B cell (primary cell): ENCODE measurements around the gene SCN8A. TPM values are rescaled to one million over a fixed set of nuclear protein-coding genes. Genes with fewer than 3 reads are reported as not detected.

Source experiments
- ATAC-seq: fragments of 200-7000 bp; cut with Tn5 transposase; one replicate; pipeline ENCODE4 v1.10.0; 2021; ENCODE audit warnings: low read depth, mild to moderate bottlenecking, moderate number of reproducible peaks, moderate library complexity
- CTCF ChIA-PET: fragments of 350-600 bp; sonication (Branson Sonifier 250); formaldehyde crosslinking; loops from one replicate; lab custom pipeline; 2021; ENCODE audit warnings: antibody characterized with exemption, inconsistent platforms; lab: Charles Lee
- POLR2A ChIA-PET: fragments of 350-600 bp; sonication (Branson Sonifier 250); formaldehyde crosslinking; loops from one replicate; lab custom pipeline; 2021; ENCODE audit warnings: antibody characterized with exemption; lab: Charles Lee
- DNase-seq: peaks from one replicate; pipeline ENCODE4 v3.0.0; 2013
- H2AFZ ChIP-seq: 2 replicates; pipeline ENCODE4 v1.6.1; 2012; ENCODE audit warnings: mild to moderate bottlenecking, low read depth, low read length; ENCODE audit not compliant: insufficient read depth, poor library complexity, severe bottlenecking
- H3K27ac ChIP-seq, 2 donors: 1 replicate in 1 of 2; 2 replicates in 1 of 2; pipeline ENCODE4 v1.5.1; 2012 to 2013; ENCODE audit warnings: low read length in 2 of 2, mild to moderate bottlenecking in 2 of 2, moderate library complexity in 1 of 2
- H3K27me3 ChIP-seq, 4 experiments: fragments of 200-600 bp in 1 of 4; sonication (generic) in 1 of 4; replicated peaks in 1 of 4; 1 replicate in 2 of 4; 2 replicates in 2 of 4; pipeline versions ENCODE4 v1.6.1 to v1.7.0; 2013 to 2016; ENCODE audit warnings: low read length in 3 of 4, mild to moderate bottlenecking in 2 of 4, mixed read lengths in 1 of 4, moderate library complexity in 1 of 4; ENCODE audit not compliant: insufficient read depth in 4 of 4, control insufficient read depth in 3 of 4; ENCODE audit errors: control extremely low read depth in 1 of 4
- H3K36me3 ChIP-seq, 2 experiments: replicated peaks in 1 of 2; 1 replicate in 1 of 2; 2 replicates in 1 of 2; pipeline versions ENCODE4 v1.6.1 to v1.7.1; 2013; ENCODE audit warnings: low read length in 1 of 2; ENCODE audit not compliant: insufficient read depth in 2 of 2, control insufficient read depth in 1 of 2; ENCODE audit errors: control extremely low read depth in 1 of 2, extremely low read depth in 1 of 2
- H3K4me1 ChIP-seq, 2 donors: fragments of 200-600 bp in 1 of 2; sonication (generic) in 1 of 2; 1 replicate in 1 of 2; 2 replicates in 1 of 2; pipeline versions ENCODE4 v1.5.1 to v1.6.1; 2013 to 2017; ENCODE audit warnings: low read length in 2 of 2; ENCODE audit not compliant: control insufficient read depth in 2 of 2, insufficient read depth in 2 of 2
- H3K4me2 ChIP-seq: replicated peaks from 2 replicates; pipeline ENCODE3; 2012; ENCODE audit warnings: mild to moderate bottlenecking, low read depth, low read length; ENCODE audit not compliant: poor library complexity, severe bottlenecking
- H3K4me3 ChIP-seq, 5 experiments: fragments of 200-600 bp in 1 of 5; sonication (generic) in 1 of 5; 1 replicate in 3 of 5; 2 replicates in 2 of 5; pipeline versions ENCODE4 v1.5.1 to v1.7.0; 2011 to 2016; ENCODE audit warnings: low read length in 4 of 5, mild to moderate bottlenecking in 4 of 5, low read depth in 2 of 5, control low read depth in 1 of 5, moderate library complexity in 1 of 5; ENCODE audit not compliant: insufficient read depth in 1 of 5; ENCODE audit errors: control extremely low read depth in 1 of 5, extremely low read depth in 1 of 5
- H3K79me2 ChIP-seq: fragments of 200-600 bp; sonication (generic); one replicate; pipeline ENCODE4 v1.6.0; 2016; ENCODE audit warnings: low read length; ENCODE audit not compliant: control insufficient read depth, insufficient read depth
- H3K9ac ChIP-seq: fragments of 200-600 bp; sonication (generic); 2 replicates; pipeline ENCODE4 v1.6.1; 2017; ENCODE audit warnings: mild to moderate bottlenecking, low read length, moderate library complexity
- H3K9me3 ChIP-seq, 3 donors: one replicate each; pipeline versions ENCODE4 v1.6.1 to v1.7.1; 2013; ENCODE audit warnings: low read length in 2 of 3; ENCODE audit not compliant: control insufficient read depth in 2 of 3, insufficient read depth in 1 of 3; ENCODE audit errors: control extremely low read depth in 1 of 3
- H4K20me1 ChIP-seq: 2 replicates; pipeline ENCODE4 v1.6.0; 2012; ENCODE audit warnings: mild to moderate bottlenecking, low read length; ENCODE audit not compliant: insufficient read depth, control insufficient read depth, poor library complexity, severe bottlenecking
- H3K27ac Mint-ChIP-seq: one replicate; pipeline ENCODE4 v1.8.0; 2021; ENCODE audit warnings: mixed read lengths
- H3K27me3 Mint-ChIP-seq: one replicate; pipeline ENCODE4 v1.8.0; 2021; ENCODE audit warnings: mixed read lengths
- H3K4me1 Mint-ChIP-seq: one replicate; pipeline ENCODE4 v1.8.0; 2021; ENCODE audit warnings: mixed read lengths
- H3K4me3 Mint-ChIP-seq: one replicate; pipeline ENCODE4 v1.8.0; 2021; ENCODE audit warnings: mixed read lengths
- H3K9me3 Mint-ChIP-seq: one replicate; pipeline ENCODE4 v1.8.0; 2022; ENCODE audit warnings: mixed read lengths; ENCODE audit not compliant: insufficient read depth
- EZH2 ChIP-seq: IDR thresholded peaks from 2 replicates; pipeline ENCODE4 v1.6.1; 2012; ENCODE audit warnings: borderline replicate concordance, low read depth, mild to moderate bottlenecking, moderate library complexity, low read length; ENCODE audit not compliant: insufficient read depth, poor library complexity, severe bottlenecking
- WGBS: methylation state at CpG from one replicate; pipeline ENCODE4 v1.1.5; 2013; ENCODE audit warnings: missing lambda C conversion rate; ENCODE audit not compliant: insufficient coverage; 5-methylcytosine and 5-hydroxymethylcytosine counted together
- intact Hi-C: fragments of 100-400 bp; cut with micrococcal nuclease; formaldehyde crosslinking; loops from one replicate; pipeline ENCODE4 v1.10.0; 2022
- polyA plus RNA-seq: library from polyadenylated mRNA; depleted of rRNA; stranded (reverse); fragments of >200 nt; gene quantifications from 2 replicates; pipeline ENCODE4 v1.2.3, GENCODE V29; 2012
- total RNA-seq, 2 donors: library from RNA; stranded (reverse); fragments of 120-200 nt in 1 of 2; gene quantifications; 1 replicate in 1 of 2; 2 replicates in 1 of 2; pipeline versions ENCODE4 v1.2.3 to v1.2.4, GENCODE V29; 2013 to 2022
- TF ChIP-seq, protein P1 (sequence below): fragments of 200-600 bp; IDR thresholded peaks from one replicate; pipeline ENCODE4 v1.8.0; 2022; ENCODE audit warnings: antibody characterized with exemption, mild to moderate bottlenecking

The SCN8A gene
- total and polyA plus RNA-seq, 2 donors (not counting 1 experiment from before 2014, with no cell fraction given), result 0.78 to 1.0 TPM

DNA sequence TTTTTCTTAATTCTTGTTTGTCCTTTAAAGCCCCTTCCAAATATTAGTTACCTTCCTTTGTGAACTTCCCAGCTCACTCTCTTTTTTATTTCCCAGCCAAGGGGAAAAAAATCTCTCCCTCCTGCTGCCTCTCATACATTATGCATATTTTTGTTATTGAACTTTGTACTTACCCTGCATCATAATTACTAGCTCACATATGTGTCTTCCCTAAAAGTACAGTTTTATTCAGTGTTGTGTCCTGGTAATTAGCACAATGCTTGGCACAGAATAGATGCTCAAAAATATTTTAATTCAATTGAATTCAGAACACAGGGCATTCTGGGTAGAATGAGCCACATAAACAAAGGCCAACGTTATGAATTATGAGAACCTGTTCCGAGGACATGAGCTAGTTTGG, 91.9 kb downstream of the SCN8A start:
- no peaks in the 10 kb centered on the region for H3K36me3 ChIP-seq
- ChIA-PET POLR2A (no interaction called here), CTCF (interaction anchor here (0.6 kb wide), 1 partner anchor 17 kb away, joined by 3 read pairs; no protein-coding TSS in a partner anchor)
- no peaks in the 10 kb centered on the region for H4K20me1 ChIP-seq
- no peak for ATAC-seq
- no peak overlapping the region for H3K4me2 ChIP-seq
- H3K27ac ChIP-seq, result no peak overlapping the region
- H3K4me1 ChIP-seq, result no peaks in the 10 kb centered on the region
- H3K9me3 ChIP-seq, result no peaks in the 10 kb centered on the region
- no peak for DNase-seq
- H3K4me3 ChIP-seq, result no peak overlapping the region
- peaks cover 21% of the 10 kb centered on the region for H3K27me3 Mint-ChIP-seq
- intact Hi-C loops, result no loop called here
- no peaks in the 10 kb centered on the region for H3K4me1 Mint-ChIP-seq
- H2AFZ ChIP-seq, result no peak overlapping the region
- WGBS, result no CpG with 5 or more reads among the region's 2 CpGs
- H3K27me3 ChIP-seq, result no peaks in the 10 kb centered on the region
- no peaks in the 10 kb centered on the region for H3K79me2 ChIP-seq
- TF ChIP-seq EZH2, result no peak
- TF ChIP-seq, protein P1, sequence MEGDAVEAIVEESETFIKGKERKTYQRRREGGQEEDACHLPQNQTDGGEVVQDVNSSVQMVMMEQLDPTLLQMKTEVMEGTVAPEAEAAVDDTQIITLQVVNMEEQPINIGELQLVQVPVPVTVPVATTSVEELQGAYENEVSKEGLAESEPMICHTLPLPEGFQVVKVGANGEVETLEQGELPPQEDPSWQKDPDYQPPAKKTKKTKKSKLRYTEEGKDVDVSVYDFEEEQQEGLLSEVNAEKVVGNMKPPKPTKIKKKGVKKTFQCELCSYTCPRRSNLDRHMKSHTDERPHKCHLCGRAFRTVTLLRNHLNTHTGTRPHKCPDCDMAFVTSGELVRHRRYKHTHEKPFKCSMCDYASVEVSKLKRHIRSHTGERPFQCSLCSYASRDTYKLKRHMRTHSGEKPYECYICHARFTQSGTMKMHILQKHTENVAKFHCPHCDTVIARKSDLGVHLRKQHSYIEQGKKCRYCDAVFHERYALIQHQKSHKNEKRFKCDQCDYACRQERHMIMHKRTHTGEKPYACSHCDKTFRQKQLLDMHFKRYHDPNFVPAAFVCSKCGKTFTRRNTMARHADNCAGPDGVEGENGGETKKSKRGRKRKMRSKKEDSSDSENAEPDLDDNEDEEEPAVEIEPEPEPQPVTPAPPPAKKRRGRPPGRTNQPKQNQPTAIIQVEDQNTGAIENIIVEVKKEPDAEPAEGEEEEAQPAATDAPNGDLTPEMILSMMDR, result no peak
- H3K9me3 Mint-ChIP-seq, result no peaks in the 10 kb centered on the region
- H3K4me3 Mint-ChIP-seq, result no peak overlapping the region
- H3K9ac ChIP-seq, result no peak overlapping the region
- H3K27ac Mint-ChIP-seq, result no peak overlapping the region

DNA sequence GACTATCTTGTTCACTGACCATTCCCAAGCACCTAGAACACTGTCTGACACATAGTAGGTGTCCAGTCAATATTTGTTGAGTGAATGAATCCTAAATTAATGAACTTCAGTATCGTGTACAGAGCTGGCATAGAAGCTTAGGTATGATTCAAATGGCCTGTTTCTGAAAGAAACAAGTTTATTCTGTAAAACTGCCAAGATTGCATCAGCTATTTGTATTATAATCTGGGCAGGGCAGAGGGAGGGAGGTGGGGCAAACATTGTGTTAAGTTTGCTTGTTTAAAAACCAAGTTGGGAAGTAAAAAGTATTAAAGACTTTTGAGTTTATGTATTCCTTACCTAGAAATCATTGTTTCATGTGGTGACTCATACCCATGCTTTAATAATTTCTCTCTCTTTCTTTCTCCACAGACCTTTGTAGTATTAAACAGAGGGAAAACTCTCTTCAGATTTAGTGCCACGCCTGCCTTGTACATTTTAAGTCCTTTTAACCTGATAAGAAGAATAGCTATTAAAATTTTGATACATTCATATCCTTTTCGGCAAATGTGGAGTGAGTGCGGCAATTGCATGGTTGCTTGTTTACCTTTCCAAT, 92.8 kb downstream of the SCN8A start:
- H3K9me3 Mint-ChIP-seq, result no peaks in the 10 kb centered on the region
- H3K27me3 ChIP-seq, result no peaks in the 10 kb centered on the region
- TF ChIP-seq EZH2, result no peak
- TF ChIP-seq, protein P1, result no peak
- ChIA-PET POLR2A (no interaction called here), CTCF (no interaction called here)
- H3K36me3 ChIP-seq, result no peaks in the 10 kb centered on the region
- H2AFZ ChIP-seq, result no peak overlapping the region
- H3K4me3 Mint-ChIP-seq, result no peak overlapping the region
- no peaks in the 10 kb centered on the region for H3K9me3 ChIP-seq
- H3K79me2 ChIP-seq, result no peaks in the 10 kb centered on the region
- no peak overlapping the region for H3K4me3 ChIP-seq
- intact Hi-C loops, result no loop called here
- H3K27me3 Mint-ChIP-seq, result peaks cover 21% of the 10 kb centered on the region
- no peaks in the 10 kb centered on the region for H3K4me1 ChIP-seq
- no peak overlapping the region for H3K4me2 ChIP-seq
- no peak overlapping the region for H3K9ac ChIP-seq
- no peak for ATAC-seq
- H3K27ac Mint-ChIP-seq, result no peak overlapping the region
- H4K20me1 ChIP-seq, result no peaks in the 10 kb centered on the region
- no peak overlapping the region for H3K27ac ChIP-seq
- H3K4me1 Mint-ChIP-seq, result no peaks in the 10 kb centered on the region
- WGBS, result no CpG with 5 or more reads among the region's 4 CpGs
- no peak for DNase-seq
